NK-92 (cell line): Measurements from ENCODE around the gene TAOK1.
"Not testable (repeated sequence)": the region's sequence is repeated elsewhere in the genome, so short reads cannot be mapped to it uniquely, and the experiment has no call there.

Experiments
- DNase-seq: peaks from one replicate; lab custom pipeline; 2025; ENCODE audit not compliant: unreplicated experiment; lab: John Stamatoyannopoulos, UW

Gene TAOK1

GRCh38 chr17:29389982-29390850 is at the start of gene TAOK1:
TSS of gene TAOK1 (plus strand) at chr17:29390363. CDS start at chr17:29451549, 61,186 bp downstream.
- DNase-seq = peak; percentile 75

- DNase-seq = no peak
Measured at GRCh38 chr17:29341726-29342125, 48.4 kb upstream of the TAOK1 start.

- DNase-seq = no peak
Measured at GRCh38 chr17:29342158-29342765, 47.9 kb upstream of the TAOK1 start.

- DNase-seq = no peak
Measured at GRCh38 chr17:29344201-29344856, 45.8 kb upstream of the TAOK1 start.

- no peak for DNase-seq
Measured at GRCh38 chr17:29345066-29345465, 45.1 kb upstream of the TAOK1 start.

- not testable (repeated sequence) for DNase-seq
Measured at GRCh38 chr17:29345470-29345869, 44.7 kb upstream of the TAOK1 start.

- no peak for DNase-seq
Measured at GRCh38 chr17:29346462-29346861, 43.7 kb upstream of the TAOK1 start.

- no peak for DNase-seq
Measured at GRCh38 chr17:29347831-29348629, 42.1 kb upstream of the TAOK1 start.

- no peak for DNase-seq
Measured at GRCh38 chr17:29349409-29349808, 40.8 kb upstream of the TAOK1 start.

- DNase-seq = no peak
Measured at GRCh38 chr17:29352146-29352545, 38.0 kb upstream of the TAOK1 start.

- DNase-seq = no peak
Measured at GRCh38 chr17:29357232-29357631, 32.9 kb upstream of the TAOK1 start.

- no peak for DNase-seq
Measured at GRCh38 chr17:29357821-29358232, 32.3 kb upstream of the TAOK1 start.

- DNase-seq = no peak
Measured at GRCh38 chr17:29358416-29358815, 31.7 kb upstream of the TAOK1 start.

- DNase-seq = no peak
Measured at GRCh38 chr17:29359777-29360176, 30.4 kb upstream of the TAOK1 start.

- DNase-seq = no peak
Measured at GRCh38 chr17:29363716-29364115, 26.4 kb upstream of the TAOK1 start.

- DNase-seq = no peak
Measured at GRCh38 chr17:29364691-29365090, 25.5 kb upstream of the TAOK1 start.

- DNase-seq = no peak
Measured at GRCh38 chr17:29368161-29368560, 22.0 kb upstream of the TAOK1 start.

- DNase-seq = no peak
Measured at GRCh38 chr17:29368926-29369325, 21.2 kb upstream of the TAOK1 start.

- no peak for DNase-seq
Measured at GRCh38 chr17:29369831-29370735, 20.1 kb upstream of the TAOK1 start.

- DNase-seq = no peak
Measured at GRCh38 chr17:29376667-29377270, 13.4 kb upstream of the TAOK1 start.
